GM11168 (cell line): ENCODE results near the gene AQP2.

Experiments used
- in situ Hi-C: fragments of 300-500 bp; cut with MboI; formaldehyde crosslinking; loops from one replicate; pipeline ENCODE4 v1.12.0; 2022; ENCODE audit warnings: low sequenced_read_pairs; ENCODE audit not compliant: unreplicated experiment

AQP2 gene

DNA sequence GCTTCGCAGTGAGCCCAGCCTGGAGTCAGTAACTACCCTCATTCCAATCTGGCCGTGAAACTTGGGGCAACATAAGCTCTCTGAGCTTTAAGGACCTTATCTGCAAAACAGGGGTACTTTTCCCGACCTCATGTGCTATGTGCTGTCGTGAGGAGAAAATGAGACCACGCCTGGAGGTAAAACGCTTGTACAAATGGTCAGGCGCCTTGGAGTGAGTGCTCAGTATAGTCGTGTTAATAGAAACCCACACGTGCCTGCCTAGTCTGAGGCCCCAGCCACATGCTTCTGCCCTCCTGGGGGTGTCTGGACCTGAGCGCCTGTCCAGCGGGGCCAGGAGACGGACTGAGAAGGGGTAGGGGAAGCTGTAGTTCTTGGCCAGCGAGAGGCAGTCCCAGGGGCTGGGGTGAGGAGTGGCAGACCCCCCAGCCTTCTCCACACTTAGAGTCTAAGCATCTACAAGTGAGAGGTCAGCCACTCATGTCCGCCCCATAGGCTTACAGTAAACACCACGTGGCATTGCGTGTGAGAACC, 16.0 kb downstream of the AQP2 start:
- in situ Hi-C loops: no loop called here

- in situ Hi-C loops: no loop called here
Measured at GRCh38 chr12:49967042-49967776, 16.7 kb downstream of the AQP2 start.

- in situ Hi-C loops: no loop called here
Measured at GRCh38 chr12:49967777-49968250, 17.3 kb downstream of the AQP2 start.

GRCh38 chr12:49968471-49968870, 17.9 kb downstream of the AQP2 start:
- in situ Hi-C loops: no loop called here

DNA sequence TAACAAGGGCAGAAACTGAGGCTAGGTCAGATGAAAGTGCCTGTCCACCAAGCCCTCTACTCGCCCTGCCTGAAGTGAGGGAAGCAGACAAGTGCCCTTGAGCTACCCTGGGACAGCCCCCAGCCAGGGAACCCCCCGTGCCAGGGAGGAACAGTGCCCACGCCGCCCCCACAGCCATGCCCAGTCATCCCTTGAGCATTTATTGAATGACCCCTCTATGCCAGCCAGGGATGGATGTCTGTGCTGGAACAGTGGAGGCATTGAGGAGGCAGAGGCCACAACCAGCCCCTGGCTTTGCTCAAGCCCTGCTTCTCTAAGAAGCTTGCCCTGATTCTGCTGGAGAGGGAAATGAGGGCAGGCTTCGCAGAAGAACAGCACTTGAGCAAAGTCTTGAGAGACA, 18.5 kb downstream of the AQP2 start:
- in situ Hi-C loops: no loop called here

DNA sequence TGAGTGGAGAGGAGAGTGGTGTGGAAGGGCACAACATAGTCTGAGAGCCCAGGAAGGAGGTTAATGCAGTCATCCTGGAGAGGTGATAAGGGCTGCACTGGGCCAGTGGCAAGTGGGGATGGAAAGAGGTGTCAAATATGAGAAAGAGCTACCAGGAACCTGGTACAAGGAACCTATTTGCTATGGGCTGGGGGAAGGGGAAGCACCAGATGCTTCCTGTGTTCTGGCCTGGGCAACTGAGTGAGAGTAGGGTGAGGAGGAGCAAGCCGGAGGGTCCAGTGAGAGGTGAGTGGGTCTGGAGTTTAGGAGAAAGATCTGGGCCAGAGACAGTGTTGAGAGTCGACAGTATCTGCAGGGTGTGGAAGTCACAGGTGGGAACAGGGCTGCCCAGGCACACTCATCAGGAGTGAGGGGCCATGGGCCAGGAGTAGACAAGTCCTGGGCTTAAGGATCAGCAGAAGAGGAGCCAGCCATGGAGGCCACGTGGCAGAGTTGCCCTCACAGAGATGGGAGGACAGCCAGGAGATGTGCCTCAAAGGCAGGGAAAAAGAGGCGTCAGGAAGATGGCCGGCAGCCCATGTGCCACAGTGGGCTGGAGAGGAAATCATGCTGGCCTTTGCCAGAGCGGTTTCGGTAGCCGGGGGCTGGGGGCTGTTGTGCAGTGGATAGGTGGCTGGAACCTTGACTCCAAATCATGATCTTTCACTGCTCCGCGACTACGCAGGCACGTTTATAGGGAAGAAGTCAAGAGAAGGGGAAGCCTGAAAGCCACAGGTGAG, 19.3 kb downstream of the AQP2 start:
- in situ Hi-C loops: no loop called here

DNA sequence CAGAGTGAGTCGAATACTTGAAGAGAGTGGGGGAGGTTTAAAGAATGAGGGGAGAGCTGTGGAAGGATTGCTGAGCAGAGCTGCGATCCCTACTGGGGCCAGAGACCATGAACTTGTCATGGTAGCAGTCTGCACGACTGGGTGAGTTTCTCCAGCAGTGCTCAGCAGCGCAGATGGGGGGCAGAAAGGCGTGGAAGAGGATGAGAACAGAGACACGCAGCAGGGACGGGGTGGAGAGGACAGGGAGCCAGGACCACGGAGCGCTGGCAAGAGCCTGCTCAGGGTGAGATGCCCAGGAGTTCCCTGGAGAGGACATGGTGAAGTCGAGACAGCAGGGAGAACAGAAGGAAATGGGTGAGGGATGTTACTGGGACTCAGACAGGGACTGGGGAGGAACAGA, 20.1 kb downstream of the AQP2 start:
- in situ Hi-C loops: no loop called here

DNA sequence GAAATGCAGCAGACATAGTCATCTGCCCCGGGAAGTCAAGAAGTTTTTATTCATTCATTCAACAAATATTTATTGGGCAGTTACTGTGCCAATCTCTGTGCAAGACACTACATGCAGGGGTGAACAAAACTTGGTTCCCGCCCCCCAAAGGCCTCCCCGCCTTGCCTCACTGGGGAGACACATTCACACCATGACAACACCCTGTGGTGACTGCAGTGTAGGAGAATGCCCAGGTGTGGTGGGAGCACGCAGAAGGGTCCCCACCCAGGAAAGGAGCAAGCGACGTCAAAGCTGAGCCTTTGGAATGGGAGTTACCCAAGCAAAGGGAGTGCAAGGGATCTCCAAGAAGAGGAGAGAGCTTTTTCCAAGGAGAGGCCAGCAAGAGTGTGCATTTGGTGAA, 20.6 kb downstream of the AQP2 start:
- in situ Hi-C loops: no loop called here

DNA sequence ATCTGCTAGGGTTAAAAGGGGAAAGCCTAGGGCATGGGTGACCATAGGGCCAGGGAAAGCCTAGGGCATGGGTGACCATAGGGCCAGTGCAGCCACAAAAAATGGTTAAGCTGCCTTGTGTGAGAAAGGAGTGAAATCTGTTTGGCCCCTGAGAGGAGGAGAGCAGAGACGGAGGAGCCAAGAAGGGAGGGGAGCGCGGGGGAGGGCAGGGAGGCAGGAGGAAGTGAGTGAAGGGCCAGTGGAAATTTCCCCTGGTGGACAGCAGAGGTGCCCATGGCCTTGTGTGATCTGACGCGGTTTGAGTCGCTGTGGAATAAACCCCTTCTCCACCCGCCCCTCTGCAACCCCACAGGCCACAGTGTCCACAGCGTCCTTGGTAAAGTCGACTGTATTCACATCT, 21.6 kb downstream of the AQP2 start:
- in situ Hi-C loops: no loop called here

DNA sequence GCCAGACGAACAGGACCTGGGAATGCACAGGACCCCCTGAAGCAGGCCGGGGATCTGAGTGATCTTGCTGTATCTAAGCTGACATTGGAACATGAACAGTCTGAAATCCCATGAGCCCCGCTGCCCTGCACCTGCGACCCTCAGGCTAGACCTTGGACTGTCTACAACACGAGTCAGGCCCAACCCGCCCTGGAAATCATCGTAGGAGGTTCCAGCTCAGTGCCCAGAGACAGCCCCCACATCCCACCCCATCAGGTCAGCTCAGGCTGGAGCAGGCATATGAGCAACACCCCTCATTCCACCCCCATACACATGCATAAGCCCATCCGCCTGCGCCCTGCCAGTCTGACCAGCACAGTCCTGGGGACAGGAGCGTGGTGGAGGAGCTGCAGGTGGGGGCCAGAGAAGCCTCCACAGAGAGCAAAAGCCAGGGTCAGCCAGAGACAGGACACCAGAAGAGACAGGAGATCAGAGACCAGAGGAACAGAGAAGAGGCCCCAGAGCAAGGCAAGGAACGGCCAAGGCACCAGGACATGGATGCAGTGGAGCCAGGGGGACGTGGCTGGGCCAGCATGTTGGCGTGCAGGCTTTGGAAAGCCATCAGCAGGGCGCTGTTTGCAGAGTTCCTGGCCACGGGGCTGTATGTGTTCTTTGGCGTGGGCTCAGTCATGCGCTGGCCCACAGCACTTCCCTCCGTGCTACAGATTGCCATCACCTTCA, 22.3 kb downstream of the AQP2 start, which contains the start of gene AQP6:
TSS of gene AQP6 (plus strand) at position 307 of the 720 bp plus-strand sequence. CDS start at position 534, 227 bp downstream.
- in situ Hi-C loops: no loop called here

- in situ Hi-C loops: no loop called here
Measured at GRCh38 chr12:49973361-49973830, 22.9 kb downstream of the AQP2 start.

- in situ Hi-C loops: no loop called here
Measured at GRCh38 chr12:49974231-49974675, 23.7 kb downstream of the AQP2 start.

- in situ Hi-C loops: loop anchor here (5.0 kb wide), 1 partner anchor 83 kb away; the partner anchor contains the start of gene ASIC1
Measured at GRCh38 chr12:49974677-49975317, 24.3 kb downstream of the AQP2 start.

DNA sequence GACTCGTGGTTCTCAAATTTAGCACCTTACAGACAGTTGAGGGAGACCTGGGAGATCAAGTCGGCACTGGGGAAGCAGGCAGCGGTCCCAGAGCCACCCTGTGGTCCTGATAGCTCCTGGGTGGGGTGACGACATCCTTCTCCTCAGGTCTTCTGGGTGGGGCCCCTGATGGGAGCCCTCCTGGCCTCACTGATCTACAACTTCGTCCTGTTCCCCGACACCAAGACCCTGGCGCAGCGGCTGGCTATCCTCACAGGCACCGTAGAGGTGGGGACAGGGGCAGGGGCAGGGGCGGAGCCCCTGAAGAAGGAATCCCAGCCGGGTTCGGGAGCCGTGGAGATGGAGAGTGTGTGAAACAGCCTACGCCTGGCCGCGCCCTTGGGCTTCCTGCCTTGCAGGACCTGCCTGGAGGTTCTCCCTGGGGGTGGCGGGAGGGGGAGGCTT, 24.8 kb downstream of the AQP2 start:
- in situ Hi-C loops: loop anchor here (5.0 kb wide), 1 partner anchor 82 kb away; the partner anchor contains the start of gene ASIC1

DNA sequence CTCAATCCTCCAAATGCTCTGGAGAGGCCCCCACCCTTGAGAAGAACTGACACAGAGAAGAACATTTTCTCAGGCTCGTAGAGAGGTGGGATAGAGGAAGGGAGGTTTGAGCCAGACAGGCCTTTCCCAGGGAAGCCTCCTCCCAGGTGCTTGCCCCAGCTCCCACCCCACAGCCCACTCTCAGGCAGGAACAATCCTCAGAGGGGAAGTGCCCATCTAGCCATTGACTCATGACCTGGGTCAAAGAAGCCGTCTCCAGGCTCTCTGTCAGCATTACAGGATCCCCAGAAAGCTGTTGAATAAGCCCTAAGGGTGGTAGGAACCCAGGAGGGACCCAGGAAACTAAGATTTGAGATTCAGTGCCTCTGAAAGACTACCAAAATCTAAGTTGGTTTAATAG, 26.0 kb downstream of the AQP2 start:
- in situ Hi-C loops: loop anchor here (5.0 kb wide), 1 partner anchor 81 kb away; the partner anchor contains the start of gene ASIC1

GRCh38 chr12:49978125-49978524, 27.6 kb downstream of the AQP2 start:
- in situ Hi-C loops: loop anchor here (5.0 kb wide), 1 partner anchor 79 kb away; the partner anchor contains the start of gene ASIC1

GRCh38 chr12:49979016-49979586, 28.6 kb downstream of the AQP2 start:
- in situ Hi-C loops: loop anchor here (5.0 kb wide), 1 partner anchor 78 kb away; the partner anchor contains the start of gene ASIC1

DNA sequence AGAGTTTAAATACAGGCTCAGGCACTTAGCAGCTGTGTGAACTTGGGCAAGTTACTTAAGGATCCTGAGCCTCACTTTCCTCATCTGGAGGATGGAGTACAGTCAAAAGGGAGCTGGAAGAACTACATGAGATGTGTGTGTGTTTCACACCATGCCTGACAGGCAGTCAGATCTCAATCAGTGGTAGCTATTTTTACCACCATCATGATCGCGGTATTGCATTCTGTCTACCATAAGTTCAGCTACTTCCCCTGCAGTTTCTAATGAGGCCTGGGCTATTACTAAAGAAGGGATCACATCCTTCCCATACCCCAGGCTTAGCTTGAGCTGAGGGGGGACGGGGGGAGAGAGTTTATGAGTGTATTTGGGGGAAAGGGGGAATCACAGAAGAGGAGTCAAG, 29.3 kb downstream of the AQP2 start:
- in situ Hi-C loops: loop anchor here (5.0 kb wide), 1 partner anchor 78 kb away; the partner anchor contains the start of gene ASIC1
